GM20000 (cell line): ENCODE measurements around the gene SIK2.

ENCODE experiments used
- DNase-seq: peaks from one replicate; pipeline ENCODE4 v3.0.0; 2012; ENCODE audit warnings: low spot score
- CTCF ChIP-seq: IDR thresholded peaks from 2 replicates; pipeline ENCODE4 v1.5.1; 2012; ENCODE audit warnings: mild to moderate bottlenecking, control low read depth; ENCODE audit errors: extremely low read depth, missing control alignments

Gene SIK2

GRCh38 chr11:111601979-111602864 is at the start of gene SIK2:
Gene SIK2 (plus strand): TSS chr11:111602449. CDS start chr11:111602564, 115 bp downstream.
- DNase-seq = peak; percentile 97
- peak; percentile 97 for TF ChIP-seq CTCF

GRCh38 chr11:111554532-111554931 is 47.7 kb upstream of the SIK2 start:
- no peak for TF ChIP-seq CTCF

GRCh38 chr11:111555255-111555654 is 47.0 kb upstream of the SIK2 start:
- no peak for DNase-seq
- TF ChIP-seq CTCF = no peak

More at GRCh38 chr11:111554532-111554931, 47.7 kb upstream of the SIK2 start:
- no peak for DNase-seq

- no peak for DNase-seq
- TF ChIP-seq CTCF = no peak
Measured at GRCh38 chr11:111557425-111558111, 44.7 kb upstream of the SIK2 start.

- DNase-seq = no peak
- TF ChIP-seq CTCF = no peak
Measured at GRCh38 chr11:111559800-111560464, 42.3 kb upstream of the SIK2 start.

- TF ChIP-seq CTCF = no peak
- no peak for DNase-seq
Measured at GRCh38 chr11:111560800-111561199, 41.4 kb upstream of the SIK2 start.
